Measurements from ENCODE around the gene C1S.

C1S gene

DNA sequence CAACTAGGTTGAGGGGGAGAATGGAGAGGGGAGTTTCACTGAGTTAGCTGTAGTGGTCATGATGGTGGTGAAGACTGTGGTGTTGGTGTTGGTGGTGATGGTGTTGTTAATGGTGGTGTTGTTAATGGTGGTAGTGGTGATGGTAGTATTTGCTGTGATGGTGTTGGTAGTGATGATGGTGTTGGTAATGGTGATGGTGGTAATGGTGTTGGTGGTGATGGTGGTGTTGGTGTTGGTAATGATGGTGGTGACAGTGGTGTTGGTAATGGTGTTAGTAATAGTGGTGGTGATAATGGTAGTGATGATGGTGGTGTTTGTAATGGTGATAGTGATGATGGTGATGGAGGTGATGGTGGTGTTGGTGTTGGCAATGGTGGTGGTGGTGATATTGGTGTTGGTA, 22.6 kb downstream of the C1S start:
- no peak overlapping the region for H3K4me3 ChIP-seq (ENCODE audit: low read depth, low read length)
- no peak for DNase-seq
- TF ChIP-seq, protein P1, sequence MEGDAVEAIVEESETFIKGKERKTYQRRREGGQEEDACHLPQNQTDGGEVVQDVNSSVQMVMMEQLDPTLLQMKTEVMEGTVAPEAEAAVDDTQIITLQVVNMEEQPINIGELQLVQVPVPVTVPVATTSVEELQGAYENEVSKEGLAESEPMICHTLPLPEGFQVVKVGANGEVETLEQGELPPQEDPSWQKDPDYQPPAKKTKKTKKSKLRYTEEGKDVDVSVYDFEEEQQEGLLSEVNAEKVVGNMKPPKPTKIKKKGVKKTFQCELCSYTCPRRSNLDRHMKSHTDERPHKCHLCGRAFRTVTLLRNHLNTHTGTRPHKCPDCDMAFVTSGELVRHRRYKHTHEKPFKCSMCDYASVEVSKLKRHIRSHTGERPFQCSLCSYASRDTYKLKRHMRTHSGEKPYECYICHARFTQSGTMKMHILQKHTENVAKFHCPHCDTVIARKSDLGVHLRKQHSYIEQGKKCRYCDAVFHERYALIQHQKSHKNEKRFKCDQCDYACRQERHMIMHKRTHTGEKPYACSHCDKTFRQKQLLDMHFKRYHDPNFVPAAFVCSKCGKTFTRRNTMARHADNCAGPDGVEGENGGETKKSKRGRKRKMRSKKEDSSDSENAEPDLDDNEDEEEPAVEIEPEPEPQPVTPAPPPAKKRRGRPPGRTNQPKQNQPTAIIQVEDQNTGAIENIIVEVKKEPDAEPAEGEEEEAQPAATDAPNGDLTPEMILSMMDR (IDR thresholded peaks at IDR 0.05; ENCODE audit: low read depth, low read length, missing control alignments): no peak
- no peaks in the 10 kb centered on the region for H3K36me3 ChIP-seq (replicated peaks)
- no peaks in the 10 kb centered on the region for H3K27me3 ChIP-seq (replicated peaks)
- in situ Hi-C loops (cut with HindIII; ENCODE audit: low pct_ligation_motif_present, low sequenced_read_pairs): no loop called here
- H3K27ac ChIP-seq: no peak overlapping the region

DNA sequence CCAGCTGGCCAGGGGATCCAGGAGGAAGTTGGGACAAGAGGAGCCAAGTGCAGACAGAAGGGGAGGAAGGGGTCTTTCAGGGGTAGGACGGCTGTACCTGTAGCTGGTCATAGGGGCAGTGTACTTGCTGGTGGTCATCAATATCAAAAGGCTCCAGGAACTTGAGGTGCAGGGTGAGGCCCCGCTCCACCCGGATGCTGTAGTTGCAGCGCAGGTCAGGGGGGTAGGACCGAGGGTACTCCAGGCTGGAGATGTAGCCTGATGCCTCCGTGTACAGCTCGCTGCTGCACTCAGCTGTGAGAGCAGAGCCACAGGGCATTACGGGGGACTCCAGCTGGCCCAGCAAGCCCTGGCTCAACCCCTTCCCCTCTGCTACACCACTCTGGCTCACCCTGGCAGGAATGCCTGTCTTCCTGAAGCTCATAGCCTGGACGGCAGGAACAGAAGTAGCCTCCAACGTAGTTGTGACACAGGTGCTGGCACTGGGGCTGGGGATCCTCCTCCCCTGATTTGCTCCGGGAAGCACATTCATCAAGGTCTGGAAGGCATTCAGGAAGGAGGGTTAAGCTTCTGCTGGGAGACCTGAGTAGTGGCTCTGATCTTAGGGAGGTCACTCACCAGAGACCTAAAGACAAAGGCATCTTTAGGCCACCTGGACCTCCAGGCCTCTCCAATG, 28.8 kb downstream of the C1S start:
- in situ Hi-C loops (cut with HindIII; ENCODE audit: low pct_ligation_motif_present, low sequenced_read_pairs): no loop called here
- Histone ChIP-seq H3K4me3 (ENCODE audit: low read depth, low read length) (no peak overlapping the region), H3K27ac (no peak overlapping the region), H3K36me3 (replicated peaks) (no peaks in the 10 kb centered on the region), H3K27me3 (replicated peaks) (no peaks in the 10 kb centered on the region)
- TF ChIP-seq, protein P1 (IDR thresholded peaks at IDR 0.05; ENCODE audit: low read depth, low read length, missing control alignments): no peak
- DNase-seq: no peak

DNA sequence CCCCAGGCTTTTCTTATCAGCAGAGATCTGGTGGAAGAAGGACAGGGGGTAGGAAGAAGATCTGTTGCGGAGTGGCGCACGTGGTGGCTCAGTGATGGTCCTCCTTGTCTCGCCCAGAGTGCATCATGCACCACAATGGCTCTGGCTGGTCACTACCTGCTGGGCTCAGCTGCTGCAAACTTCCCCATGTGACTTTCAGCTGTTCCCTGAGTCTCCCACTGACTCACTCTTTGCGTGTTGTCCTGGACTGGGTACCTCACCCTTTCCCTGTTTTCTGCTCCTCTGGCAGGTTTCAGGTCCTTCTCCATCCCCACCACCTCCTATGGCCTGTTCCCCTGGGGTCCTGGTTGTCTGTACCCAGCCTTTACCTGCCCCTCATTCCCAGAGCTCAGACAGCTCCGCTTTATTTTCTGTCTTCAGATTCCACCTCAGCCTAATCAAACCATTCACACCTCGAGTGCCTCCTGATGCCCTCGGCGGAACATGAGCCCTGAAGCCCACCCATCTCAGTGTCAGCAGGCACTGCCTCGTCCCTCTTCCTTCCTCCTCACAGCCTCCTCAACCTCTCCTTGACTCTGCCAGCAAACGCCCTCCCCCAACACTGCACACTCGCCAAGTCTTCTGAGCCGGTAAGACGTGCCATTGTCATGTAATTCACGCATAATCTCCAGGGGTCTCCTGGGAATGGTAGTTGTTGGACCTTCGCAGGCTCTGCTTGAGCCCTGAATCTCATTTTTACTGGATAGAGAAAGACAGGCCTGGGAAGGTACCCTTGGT, 29.9 kb downstream of the C1S start:
- Histone ChIP-seq H3K36me3 (replicated peaks) (no peaks in the 10 kb centered on the region), H3K4me3 (ENCODE audit: low read depth, low read length) (no peak overlapping the region), H3K27ac (no peak overlapping the region), H3K27me3 (replicated peaks) (no peaks in the 10 kb centered on the region)
- in situ Hi-C loops (cut with HindIII; ENCODE audit: low pct_ligation_motif_present, low sequenced_read_pairs): no loop called here
- TF ChIP-seq, protein P1 (IDR thresholded peaks at IDR 0.05; ENCODE audit: low read depth, low read length, missing control alignments): no peak
- DNase-seq: no peak

DNA sequence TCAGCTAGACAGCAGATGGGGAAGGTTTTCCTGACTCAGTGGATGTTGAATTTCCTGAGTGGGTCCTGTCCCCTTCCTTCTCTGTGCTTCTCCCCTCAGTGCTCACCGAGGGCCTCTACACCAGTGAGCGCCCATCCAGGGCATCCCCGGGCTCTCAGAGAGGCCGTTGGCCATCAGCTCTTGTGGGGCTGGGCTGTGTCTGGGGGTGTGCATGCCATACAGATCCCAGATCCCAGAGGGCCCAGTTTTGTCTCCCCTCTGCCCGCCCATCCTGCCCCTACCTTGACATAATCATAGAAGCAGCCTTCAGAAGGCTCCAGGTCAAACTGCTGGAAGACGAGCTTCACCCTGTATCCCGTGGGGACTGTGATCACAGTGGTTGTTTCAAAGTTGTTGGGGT, 30.7 kb downstream of the C1S start:
- in situ Hi-C loops (cut with HindIII; ENCODE audit: low pct_ligation_motif_present, low sequenced_read_pairs): no loop called here

DNA sequence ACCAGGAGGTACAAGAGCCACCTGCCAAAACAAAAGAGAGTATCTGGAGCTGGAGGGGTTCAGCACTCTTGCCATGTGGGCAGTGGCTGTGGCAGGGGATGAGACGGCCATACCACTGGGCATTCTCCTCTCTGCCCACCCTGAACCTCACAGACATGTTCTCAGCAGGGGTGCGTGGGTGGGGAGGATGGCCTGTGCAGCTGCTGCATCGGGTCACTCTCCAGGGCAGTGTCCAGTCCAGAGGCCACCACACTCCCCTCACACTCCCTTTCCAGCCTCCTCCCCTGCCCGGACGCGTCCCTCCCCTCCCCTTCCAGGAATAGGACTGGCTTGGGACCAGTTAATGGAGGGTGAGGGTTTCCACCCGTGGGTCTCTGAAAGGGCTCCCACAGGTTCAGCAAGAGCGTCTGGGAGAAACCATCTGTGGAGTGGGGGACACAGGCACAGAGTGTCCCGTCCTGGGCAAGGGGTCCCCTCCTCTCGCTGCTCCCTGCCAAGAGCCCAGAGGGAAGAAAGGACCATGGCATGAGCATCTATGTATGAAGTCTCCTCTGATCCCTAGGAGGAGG, 31.2 kb downstream of the C1S start:
- peak overlapping the region; percentile 54 for H3K4me3 ChIP-seq (ENCODE audit: low read depth, low read length)
- TF ChIP-seq, protein P1 (IDR thresholded peaks at IDR 0.05; ENCODE audit: low read depth, low read length, missing control alignments): no peak
- no peaks in the 10 kb centered on the region for H3K36me3 ChIP-seq (replicated peaks)
- no peak for DNase-seq
- no peaks in the 10 kb centered on the region for H3K27me3 ChIP-seq (replicated peaks)
- in situ Hi-C loops (cut with HindIII; ENCODE audit: low pct_ligation_motif_present, low sequenced_read_pairs): no loop called here
- no peak overlapping the region for H3K27ac ChIP-seq

More for the DNA sequence above, 30.7 kb downstream of the C1S start:
- TF ChIP-seq, protein P1 (IDR thresholded peaks at IDR 0.05; ENCODE audit: low read depth, low read length, missing control alignments): no peak
- H3K36me3 ChIP-seq (replicated peaks): no peaks in the 10 kb centered on the region
- no peak overlapping the region for H3K4me3 ChIP-seq (ENCODE audit: low read depth, low read length)
- H3K27ac ChIP-seq: no peak overlapping the region
- no peaks in the 10 kb centered on the region for H3K27me3 ChIP-seq (replicated peaks)
- DNase-seq: no peak
